GM12891 (cell line): ENCODE measurements around the gene NR1H3. TPM values are rescaled to one million over a fixed set of nuclear protein-coding genes. Genes with fewer than 3 reads are reported as not detected.
A peak's percentile ranks its signal among the peaks of the same experiment; 100 is the strongest.
"Not testable (repeated sequence)": the region's sequence is repeated elsewhere in the genome, so short reads cannot be mapped to it uniquely, and the experiment has no call there.

Source experiments
- DNase-seq: peaks from one replicate; pipeline ENCODE4 v3.0.0; 2011; ENCODE audit warnings: low spot score; ENCODE audit not compliant: insufficient read length
- FAIRE-seq: peaks from 2 replicates; lab custom pipeline; 2011; peaks lifted over from hg19 to GRCh38; lab: Jason Lieb, UNC
- PAX5 ChIP-seq: IDR thresholded peaks from 2 replicates; pipeline ENCODE4 v1.6.1; 2011; ENCODE audit warnings: low read length, moderate library complexity, mild to moderate bottlenecking; ENCODE audit not compliant: insufficient read depth, severe bottlenecking
- POLR2A ChIP-seq: IDR thresholded peaks from 2 replicates; pipeline ENCODE4 v1.6.1; 2011; ENCODE audit warnings: low read depth, low read length, control low read depth
- POLR2AphosphoS5 ChIP-seq: IDR thresholded peaks from 2 replicates; pipeline ENCODE4 v1.6.1; 2011; ENCODE audit warnings: low read depth, low read length, control low read depth
- POU2F2 ChIP-seq: IDR thresholded peaks from 2 replicates; pipeline ENCODE4 v1.6.1; 2011; ENCODE audit warnings: low read depth, mild to moderate bottlenecking, control low read depth, low read length, moderate library complexity
- SPI1 ChIP-seq: IDR thresholded peaks from 2 replicates; pipeline ENCODE4 v1.6.1; 2011; ENCODE audit warnings: low read depth, low read length, control low read depth
- TAF1 ChIP-seq: IDR thresholded peaks from 2 replicates; pipeline ENCODE4 v1.6.1; 2011; ENCODE audit warnings: low read depth, low read length, control low read depth
- polyA plus RNA-seq: library from polyadenylated mRNA; unstranded; fragments of >200 nt; gene quantifications from one replicate; pipeline ENCODE4 v1.2.1, GENCODE V29; 2012; ENCODE audit warnings: low read depth, missing spikeins, inconsistent platforms; ENCODE audit not compliant: missing spikeins

The NR1H3 gene
- 3.9 TPM for polyA plus RNA-seq

- TF ChIP-seq TAF1 = no peak
- TF ChIP-seq POLR2A = no peak
- no peak for TF ChIP-seq POLR2AphosphoS5
- DNase-seq = no peak
Measured at GRCh38 chr11:47257517-47258316, at the start of gene NR1H3. Gene NR1H3, plus strand, starts transcription at chr11:47257996. Its CDS starts 1,221 bp downstream, at chr11:47259217.

GRCh38 chr11:47208008-47208552 is 49.7 kb upstream of the NR1H3 start:
- FAIRE-seq, DNase-seq: not testable (repeated sequence)

More at GRCh38 chr11:47257517-47258316, at the start of gene NR1H3:
- FAIRE-seq = no peak

- no peak for FAIRE-seq
- DNase-seq = no peak
- no peak for TF ChIP-seq POU2F2
- no peak for TF ChIP-seq POLR2A
- TF ChIP-seq POLR2AphosphoS5 = no peak
- TF ChIP-seq PAX5 = no peak
- no peak for TF ChIP-seq SPI1
Measured at GRCh38 chr11:47208628-47209027, 49.2 kb upstream of the NR1H3 start.

GRCh38 chr11:47212938-47213337 is 44.9 kb upstream of the NR1H3 start:
- no peak for TF ChIP-seq TAF1
- TF ChIP-seq POLR2AphosphoS5 = no peak
- no peak for TF ChIP-seq SPI1
- no peak for TF ChIP-seq POU2F2
- no peak for TF ChIP-seq POLR2A
- no peak for TF ChIP-seq PAX5

GRCh38 chr11:47213950-47214565 is 43.7 kb upstream of the NR1H3 start:
- no peak for TF ChIP-seq SPI1
- TF ChIP-seq POLR2A = no peak
- TF ChIP-seq TAF1 = no peak
- TF ChIP-seq PAX5 = no peak
- FAIRE-seq (peak; percentile 64), DNase-seq (peak; percentile 65)

More at GRCh38 chr11:47212938-47213337, 44.9 kb upstream of the NR1H3 start:
- DNase-seq = no peak
- FAIRE-seq = no peak

GRCh38 chr11:47215366-47215910 is 42.4 kb upstream of the NR1H3 start:
- TF ChIP-seq POLR2A (peak; percentile 45; the same call in 1 of the 2 replicates), POLR2AphosphoS5 (peak; percentile 84; the same call in 1 of the 2 replicates), SPI1 (no peak)
- DNase-seq (no peak), FAIRE-seq (no peak)

- TF ChIP-seq POU2F2 (no peak), PAX5 (peak; percentile 51), SPI1 (no peak), POLR2A (peak; percentile 32; the same call in 1 of the 2 replicates), POLR2AphosphoS5 (no peak), TAF1 (no peak)
- FAIRE-seq (peak; percentile 90), DNase-seq (no peak)
Measured at GRCh38 chr11:47216121-47216798, 41.5 kb upstream of the NR1H3 start.

GRCh38 chr11:47220401-47220821 is 37.4 kb upstream of the NR1H3 start:
- DNase-seq (no peak), FAIRE-seq (no peak)
- TF ChIP-seq SPI1 (no peak), POLR2AphosphoS5 (no peak), POU2F2 (no peak), POLR2A (no peak), PAX5 (no peak), TAF1 (no peak)

- no peak for FAIRE-seq
- no peak for DNase-seq
- TF ChIP-seq SPI1 (no peak), PAX5 (no peak), TAF1 (no peak), POLR2A (no peak)
Measured at GRCh38 chr11:47222696-47223095, 35.1 kb upstream of the NR1H3 start.
